WTC11 (cell line): ENCODE measurements around the gene HDAC1. TPM values are rescaled to one million over a fixed set of nuclear protein-coding genes. Genes with fewer than 3 reads are reported as not detected.

Source experiments
- ATAC-seq: fragments of 200-7000 bp; cut with Tn5 transposase; 2 replicates; pipeline ENCODE4 v1.10.0; 2021; ENCODE audit warnings: mild to moderate bottlenecking, moderate library complexity
- CTCF ChIA-PET: fragments of 300-600 bp; sonication (Branson Sonifier 250); formaldehyde crosslinking; loops from one replicate; lab custom pipeline; 2021; ENCODE audit warnings: antibody characterized with exemption; lab: Charles Lee
- POLR2A ChIA-PET: fragments of 350-600 bp; sonication (Branson Sonifier 250); formaldehyde crosslinking; loops from one replicate; lab custom pipeline; 2021; ENCODE audit warnings: antibody characterized with exemption; lab: Charles Lee
- DNase-seq: peaks from one replicate; pipeline ENCODE4 v3.0.0; 2021; ENCODE audit warnings: low spot score
- H3K27ac Mint-ChIP-seq: 2 replicates; pipeline ENCODE4 v1.8.0; 2021; ENCODE audit warnings: mixed read lengths
- H3K27me3 Mint-ChIP-seq: 2 replicates; pipeline ENCODE4 v1.8.0; 2021; ENCODE audit warnings: low read depth, mild to moderate bottlenecking, moderate library complexity, mixed read lengths
- H3K36me3 Mint-ChIP-seq: 2 replicates; pipeline ENCODE4 v1.8.0; 2021; ENCODE audit warnings: mixed read lengths
- H3K4me1 Mint-ChIP-seq: 2 replicates; pipeline ENCODE4 v1.8.0; 2022; ENCODE audit warnings: mixed read lengths
- H3K4me3 Mint-ChIP-seq: 2 replicates; pipeline ENCODE4 v1.8.0; 2021; ENCODE audit warnings: mild to moderate bottlenecking, moderate library complexity, mixed read lengths
- H3K9me3 Mint-ChIP-seq: 2 replicates; pipeline ENCODE4 v1.8.0; 2021; ENCODE audit warnings: mixed read lengths
- ATF1 ChIP-seq: sonication (generic); formaldehyde crosslinking; IDR thresholded peaks from 2 replicates; pipeline ENCODE4 v1.8.1; 2023; ENCODE audit warnings: mild to moderate bottlenecking, moderate library complexity, missing genetic modification reagents
- E2F4 ChIP-seq: sonication (generic); formaldehyde crosslinking; IDR thresholded peaks from 2 replicates; pipeline ENCODE4 v1.8.1; 2022; ENCODE audit warnings: low read depth, mild to moderate bottlenecking, moderate library complexity, missing genetic modification reagents, borderline replicate concordance
- FOXP4 ChIP-seq: sonication (generic); formaldehyde crosslinking; IDR thresholded peaks from 2 replicates; pipeline ENCODE4 v1.8.0; 2022; ENCODE audit warnings: mild to moderate bottlenecking, missing genetic modification reagents
- IRF1 ChIP-seq: sonication (generic); formaldehyde crosslinking; IDR thresholded peaks from 2 replicates; pipeline ENCODE4 v1.8.0; 2023; ENCODE audit warnings: missing genetic modification reagents
- IRF2 ChIP-seq: sonication (generic); formaldehyde crosslinking; IDR thresholded peaks from 2 replicates; pipeline ENCODE4 v1.8.0; 2022; ENCODE audit warnings: low read depth, missing genetic modification reagents, borderline replicate concordance
- MXD4 ChIP-seq: fragments of 250-450 bp; sonication (Bioruptor Pico); IDR thresholded peaks from 2 replicates; pipeline ENCODE4 v1.8.0; 2021; ENCODE audit warnings: mild to moderate bottlenecking, moderate library complexity, borderline replicate concordance
- RELA ChIP-seq: sonication (generic); formaldehyde crosslinking; IDR thresholded peaks from 2 replicates; pipeline ENCODE4 v1.8.1; 2022; ENCODE audit warnings: missing genetic modification reagents, mild to moderate bottlenecking, borderline replicate concordance
- RORB ChIP-seq: fragments of 250-450 bp; sonication (Bioruptor Pico); IDR thresholded peaks from 2 replicates; pipeline ENCODE4 v1.9.0; 2021; ENCODE audit warnings: mild to moderate bottlenecking
- SMAD4 ChIP-seq: sonication (generic); formaldehyde crosslinking; IDR thresholded peaks from 2 replicates; pipeline ENCODE4 v1.8.0; 2022; ENCODE audit warnings: mild to moderate bottlenecking, missing genetic modification reagents
- SP1 ChIP-seq: sonication (generic); formaldehyde crosslinking; conservative IDR thresholded peaks from 2 replicates; pipeline ENCODE4 v1.8.1; 2022; ENCODE audit warnings: missing genetic modification reagents
- ZBTB21 ChIP-seq: sonication (generic); formaldehyde crosslinking; IDR thresholded peaks from 2 replicates; pipeline ENCODE4 v1.8.1; 2023; ENCODE audit warnings: mild to moderate bottlenecking, missing genetic modification reagents, borderline replicate concordance
- ZNF219 ChIP-seq: sonication (generic); formaldehyde crosslinking; IDR thresholded peaks from 2 replicates; pipeline ENCODE4 v1.8.0; 2023; ENCODE audit warnings: missing genetic modification reagents, mild to moderate bottlenecking, borderline replicate concordance
- total RNA-seq: library from RNA; stranded (reverse); gene quantifications from 3 replicates; pipeline ENCODE4 v1.2.3, GENCODE V29; 2021
- TF ChIP-seq, protein P1 (sequence below): sonication (generic); formaldehyde crosslinking; IDR thresholded peaks from 2 replicates; pipeline ENCODE4 v1.8.1; 2023; ENCODE audit warnings: mild to moderate bottlenecking, missing genetic modification reagents, moderate library complexity
- TF ChIP-seq, protein P2 (sequence below): sonication (generic); formaldehyde crosslinking; IDR thresholded peaks from 2 replicates; pipeline ENCODE4 v1.8.0; 2022; ENCODE audit warnings: mild to moderate bottlenecking, missing genetic modification reagents
- TF ChIP-seq, protein P3 (sequence below): fragments of 250-450 bp; sonication (Bioruptor Pico); IDR thresholded peaks from 2 replicates; pipeline ENCODE4 v1.9.0; 2021; ENCODE audit warnings: mild to moderate bottlenecking

The HDAC1 gene
- total RNA-seq, 1 experiment from 2014 or later: 108 TPM

- no peak for TF ChIP-seq IRF1 (CRISPR knock-in tag)
- TF ChIP-seq, all 79 proteins: peak for 0
Measured at GRCh38 chr1:32357614-32358013, 65.7 kb downstream of the HDAC1 start (continued).

- no peak overlapping the region for H3K4me3 Mint-ChIP-seq
Measured at GRCh38 chr1:32358435-32358834, 66.6 kb downstream of the HDAC1 start.

More at GRCh38 chr1:32358435-32358834, 66.6 kb downstream of the HDAC1 start:
- POLR2A ChIA-PET: no interaction called here
- no peak for DNase-seq
- H3K27me3 Mint-ChIP-seq: peaks cover 56% of the 10 kb centered on the region
- no peaks in the 10 kb centered on the region; the same call in 1 of the 2 replicates for H3K36me3 Mint-ChIP-seq
- no peaks in the 10 kb centered on the region for H3K9me3 Mint-ChIP-seq
- no peak for ATAC-seq
- no peak overlapping the region for H3K27ac Mint-ChIP-seq
- CTCF ChIA-PET: no interaction called here
- peaks cover 18% of the 10 kb centered on the region for H3K4me1 Mint-ChIP-seq
- TF ChIP-seq, protein P1, sequence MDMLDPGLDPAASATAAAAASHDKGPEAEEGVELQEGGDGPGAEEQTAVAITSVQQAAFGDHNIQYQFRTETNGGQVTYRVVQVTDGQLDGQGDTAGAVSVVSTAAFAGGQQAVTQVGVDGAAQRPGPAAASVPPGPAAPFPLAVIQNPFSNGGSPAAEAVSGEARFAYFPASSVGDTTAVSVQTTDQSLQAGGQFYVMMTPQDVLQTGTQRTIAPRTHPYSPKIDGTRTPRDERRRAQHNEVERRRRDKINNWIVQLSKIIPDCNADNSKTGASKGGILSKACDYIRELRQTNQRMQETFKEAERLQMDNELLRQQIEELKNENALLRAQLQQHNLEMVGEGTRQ (CRISPR knock-in tag): no peak
- TF ChIP-seq, protein P2, sequence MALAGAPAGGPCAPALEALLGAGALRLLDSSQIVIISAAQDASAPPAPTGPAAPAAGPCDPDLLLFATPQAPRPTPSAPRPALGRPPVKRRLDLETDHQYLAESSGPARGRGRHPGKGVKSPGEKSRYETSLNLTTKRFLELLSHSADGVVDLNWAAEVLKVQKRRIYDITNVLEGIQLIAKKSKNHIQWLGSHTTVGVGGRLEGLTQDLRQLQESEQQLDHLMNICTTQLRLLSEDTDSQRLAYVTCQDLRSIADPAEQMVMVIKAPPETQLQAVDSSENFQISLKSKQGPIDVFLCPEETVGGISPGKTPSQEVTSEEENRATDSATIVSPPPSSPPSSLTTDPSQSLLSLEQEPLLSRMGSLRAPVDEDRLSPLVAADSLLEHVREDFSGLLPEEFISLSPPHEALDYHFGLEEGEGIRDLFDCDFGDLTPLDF (CRISPR knock-in tag): no peak
- TF ChIP-seq SMAD4 (CRISPR knock-in tag) (no peak), ATF1 (no peak), ZBTB21 (CRISPR knock-in tag) (no peak), ZNF219 (CRISPR knock-in tag) (no peak), RELA (no peak), RORB (CRISPR knock-in tag) (no peak), SP1 (CRISPR knock-in tag) (no peak), FOXP4 (CRISPR knock-in tag) (no peak), IRF1 (CRISPR knock-in tag) (no peak), MXD4 (no peak), IRF2 (CRISPR knock-in tag) (no peak), E2F4 (CRISPR knock-in tag) (no peak)
- TF ChIP-seq, protein P3, sequence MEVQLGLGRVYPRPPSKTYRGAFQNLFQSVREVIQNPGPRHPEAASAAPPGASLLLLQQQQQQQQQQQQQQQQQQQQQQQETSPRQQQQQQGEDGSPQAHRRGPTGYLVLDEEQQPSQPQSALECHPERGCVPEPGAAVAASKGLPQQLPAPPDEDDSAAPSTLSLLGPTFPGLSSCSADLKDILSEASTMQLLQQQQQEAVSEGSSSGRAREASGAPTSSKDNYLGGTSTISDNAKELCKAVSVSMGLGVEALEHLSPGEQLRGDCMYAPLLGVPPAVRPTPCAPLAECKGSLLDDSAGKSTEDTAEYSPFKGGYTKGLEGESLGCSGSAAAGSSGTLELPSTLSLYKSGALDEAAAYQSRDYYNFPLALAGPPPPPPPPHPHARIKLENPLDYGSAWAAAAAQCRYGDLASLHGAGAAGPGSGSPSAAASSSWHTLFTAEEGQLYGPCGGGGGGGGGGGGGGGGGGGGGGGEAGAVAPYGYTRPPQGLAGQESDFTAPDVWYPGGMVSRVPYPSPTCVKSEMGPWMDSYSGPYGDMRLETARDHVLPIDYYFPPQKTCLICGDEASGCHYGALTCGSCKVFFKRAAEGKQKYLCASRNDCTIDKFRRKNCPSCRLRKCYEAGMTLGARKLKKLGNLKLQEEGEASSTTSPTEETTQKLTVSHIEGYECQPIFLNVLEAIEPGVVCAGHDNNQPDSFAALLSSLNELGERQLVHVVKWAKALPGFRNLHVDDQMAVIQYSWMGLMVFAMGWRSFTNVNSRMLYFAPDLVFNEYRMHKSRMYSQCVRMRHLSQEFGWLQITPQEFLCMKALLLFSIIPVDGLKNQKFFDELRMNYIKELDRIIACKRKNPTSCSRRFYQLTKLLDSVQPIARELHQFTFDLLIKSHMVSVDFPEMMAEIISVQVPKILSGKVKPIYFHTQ (CRISPR knock-in tag): no peak
